ENCODE measurements around the gene CACNA1D.

CACNA1D gene

GRCh38 chr3:53478166-53478830 is 16.1 kb upstream of the CACNA1D start:
- no peaks in the 10 kb centered on the region for H3K79me2 ChIP-seq (ENCODE audit: insufficient read depth, low read length)

DNA sequence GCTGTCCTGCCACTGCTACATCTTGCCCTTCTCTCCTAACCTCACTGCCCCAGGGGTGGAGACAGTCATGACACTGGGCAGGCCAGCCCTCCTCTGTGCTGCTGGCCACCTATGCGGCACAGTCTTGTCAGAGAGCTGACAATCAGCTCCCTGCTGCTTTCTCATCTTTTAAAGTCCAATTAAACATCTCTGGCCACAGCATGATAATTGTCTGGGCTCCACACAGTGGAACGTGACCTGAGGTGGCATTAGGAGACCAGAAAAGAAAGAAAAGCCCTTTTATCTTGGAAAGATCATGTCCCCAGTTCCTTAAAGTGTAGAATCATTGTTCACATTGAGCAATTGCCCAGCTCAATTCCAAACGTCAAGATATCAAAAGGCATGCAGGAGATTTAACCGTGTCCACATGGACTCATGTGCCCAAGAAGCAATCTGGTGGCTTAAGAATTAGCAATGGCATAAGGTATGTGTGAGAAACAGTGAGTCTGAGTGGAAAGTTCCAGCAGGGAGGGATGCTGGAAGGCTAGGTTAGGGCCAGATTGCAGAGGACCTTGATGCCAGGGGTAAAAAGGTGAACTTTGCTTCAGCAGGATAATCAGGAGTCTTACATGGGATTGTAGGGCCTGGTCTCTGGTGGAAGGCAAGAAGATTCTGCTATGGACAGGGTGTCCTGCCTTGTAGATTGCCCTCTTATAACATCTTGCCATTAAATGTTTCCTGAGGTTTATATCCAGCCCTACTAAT is 15.3 kb upstream of the CACNA1D start:
- Histone ChIP-seq H2AFZ (ENCODE audit: low read depth, low read length, severe bottlenecking) (no peak overlapping the region), H3K79me2 (ENCODE audit: insufficient read depth, low read length) (no peaks in the 10 kb centered on the region), H3K36me3 (ENCODE audit: low read length) (no peaks in the 10 kb centered on the region), H3K9me2 (replicated peaks; ENCODE audit: insufficient read depth, low read length) (no peaks in the 10 kb centered on the region), H3K4me2 (ENCODE audit: low read depth, low read length, poor library complexity, severe bottlenecking) (no peak overlapping the region), H3K4me3 (ENCODE audit: insufficient read depth, low read length, poor library complexity, severe bottlenecking) (no peak overlapping the region), H3K27me3 (ENCODE audit: low read length) (no peaks in the 10 kb centered on the region), H3K9ac (ENCODE audit: low read length) (no peak overlapping the region), H3K27ac (ENCODE audit: low read depth, low read length) (no peak overlapping the region), H3F3A (ENCODE audit: insufficient read depth) (no peaks in the 10 kb centered on the region), H3K9me3 (ENCODE audit: insufficient read depth, low read length) (no peaks in the 10 kb centered on the region), H4K20me1 (ENCODE audit: low read depth, low read length) (no peaks in the 10 kb centered on the region)
- TF ChIP-seq EZH2phosphoT487 (conservative IDR thresholded peaks at IDR 0.05; ENCODE audit: low read length) = no peak
- no peak for TF ChIP-seq CTCF (IDR thresholded peaks at IDR 0.05; ENCODE audit: insufficient read depth, low read length, poor library complexity, severe bottlenecking)

More at GRCh38 chr3:53478166-53478830, 16.1 kb upstream of the CACNA1D start:
- Histone ChIP-seq H2AFZ (ENCODE audit: low read depth, low read length, severe bottlenecking) (no peak overlapping the region), H3K4me2 (ENCODE audit: low read depth, low read length, poor library complexity, severe bottlenecking) (no peak overlapping the region), H3K27ac (ENCODE audit: low read depth, low read length) (no peak overlapping the region), H3K9me2 (replicated peaks; ENCODE audit: insufficient read depth, low read length) (no peaks in the 10 kb centered on the region), H3K27me3 (ENCODE audit: low read length) (no peaks in the 10 kb centered on the region), H3F3A (ENCODE audit: insufficient read depth) (no peaks in the 10 kb centered on the region), H3K9me3 (ENCODE audit: insufficient read depth, low read length) (no peaks in the 10 kb centered on the region), H3K9ac (ENCODE audit: low read length) (no peak overlapping the region), H3K4me3 (ENCODE audit: insufficient read depth, low read length, poor library complexity, severe bottlenecking) (no peak overlapping the region), H4K20me1 (ENCODE audit: low read depth, low read length) (no peaks in the 10 kb centered on the region), H3K36me3 (ENCODE audit: low read length) (no peaks in the 10 kb centered on the region)
- TF ChIP-seq CTCF (IDR thresholded peaks at IDR 0.05; ENCODE audit: insufficient read depth, low read length, poor library complexity, severe bottlenecking) (no peak), EZH2phosphoT487 (conservative IDR thresholded peaks at IDR 0.05; ENCODE audit: low read length) (no peak)

GRCh38 chr3:53482227-53482626 is 12.2 kb upstream of the CACNA1D start:
- TF ChIP-seq EZH2phosphoT487 (conservative IDR thresholded peaks at IDR 0.05; ENCODE audit: low read length) = no peak
- TF ChIP-seq CTCF (IDR thresholded peaks at IDR 0.05; ENCODE audit: insufficient read depth, low read length, poor library complexity, severe bottlenecking) = no peak
- Histone ChIP-seq H3K79me2 (ENCODE audit: insufficient read depth, low read length) (no peaks in the 10 kb centered on the region), H3F3A (ENCODE audit: insufficient read depth) (no peaks in the 10 kb centered on the region), H3K4me3 (ENCODE audit: insufficient read depth, low read length, poor library complexity, severe bottlenecking) (no peak overlapping the region), H3K9ac (ENCODE audit: low read length) (no peak overlapping the region), H4K20me1 (ENCODE audit: low read depth, low read length) (no peaks in the 10 kb centered on the region), H3K36me3 (ENCODE audit: low read length) (no peaks in the 10 kb centered on the region), H2AFZ (ENCODE audit: low read depth, low read length, severe bottlenecking) (no peak overlapping the region), H3K27ac (ENCODE audit: low read depth, low read length) (no peak overlapping the region), H3K4me2 (ENCODE audit: low read depth, low read length, poor library complexity, severe bottlenecking) (no peak overlapping the region), H3K9me2 (replicated peaks; ENCODE audit: insufficient read depth, low read length) (no peaks in the 10 kb centered on the region), H3K9me3 (ENCODE audit: insufficient read depth, low read length) (no peaks in the 10 kb centered on the region), H3K27me3 (ENCODE audit: low read length) (no peaks in the 10 kb centered on the region)

Data from SU-DHL-6 (cell line).